ENCODE data around the gene SGIP1. TPM values are rescaled to one million over a fixed set of nuclear protein-coding genes. Genes with fewer than 3 reads are reported as not detected.

The SGIP1 gene
- total RNA-seq, 2 donors from 2014 or later = 0.59 to 38.4 TPM

DNA sequence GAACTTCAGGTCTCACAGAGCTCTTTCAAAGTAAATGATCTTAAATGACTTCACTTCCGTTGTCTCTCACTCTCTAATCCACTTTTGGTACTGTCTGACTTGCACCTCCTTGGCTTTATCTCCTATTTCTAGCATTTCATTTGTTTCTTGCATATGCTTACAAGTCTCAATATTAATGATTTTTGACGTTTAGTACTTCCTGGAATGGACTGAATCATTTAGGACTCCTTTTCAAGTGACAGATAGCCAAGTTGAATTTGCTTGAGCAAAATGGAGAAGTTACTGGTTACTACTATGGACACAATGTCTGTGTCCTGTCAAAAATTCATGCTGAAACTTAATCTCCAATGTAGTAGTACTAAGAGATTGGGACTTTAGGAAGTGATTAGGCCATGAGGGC lies 7.0 kb upstream of the SGIP1 start:
- no peak for DNase-seq (ENCODE audit: low spot score)
- Histone ChIP-seq H3K9me3 (no peaks in the 10 kb centered on the region), H3K27me3 (replicated peaks; ENCODE audit: insufficient read depth) (no peaks in the 10 kb centered on the region), H3K4me1 (replicated peaks) (no peaks in the 10 kb centered on the region), H3K4me3 (no peak overlapping the region), H3K27ac (no peak overlapping the region), H3K36me3 (no peaks in the 10 kb centered on the region)
- intact Hi-C loops (cut with DNase I) = no loop called here
- WGBS = 79% methylated on average over 2 of the region's 2 CpGs
- TF ChIP-seq, protein P1, sequence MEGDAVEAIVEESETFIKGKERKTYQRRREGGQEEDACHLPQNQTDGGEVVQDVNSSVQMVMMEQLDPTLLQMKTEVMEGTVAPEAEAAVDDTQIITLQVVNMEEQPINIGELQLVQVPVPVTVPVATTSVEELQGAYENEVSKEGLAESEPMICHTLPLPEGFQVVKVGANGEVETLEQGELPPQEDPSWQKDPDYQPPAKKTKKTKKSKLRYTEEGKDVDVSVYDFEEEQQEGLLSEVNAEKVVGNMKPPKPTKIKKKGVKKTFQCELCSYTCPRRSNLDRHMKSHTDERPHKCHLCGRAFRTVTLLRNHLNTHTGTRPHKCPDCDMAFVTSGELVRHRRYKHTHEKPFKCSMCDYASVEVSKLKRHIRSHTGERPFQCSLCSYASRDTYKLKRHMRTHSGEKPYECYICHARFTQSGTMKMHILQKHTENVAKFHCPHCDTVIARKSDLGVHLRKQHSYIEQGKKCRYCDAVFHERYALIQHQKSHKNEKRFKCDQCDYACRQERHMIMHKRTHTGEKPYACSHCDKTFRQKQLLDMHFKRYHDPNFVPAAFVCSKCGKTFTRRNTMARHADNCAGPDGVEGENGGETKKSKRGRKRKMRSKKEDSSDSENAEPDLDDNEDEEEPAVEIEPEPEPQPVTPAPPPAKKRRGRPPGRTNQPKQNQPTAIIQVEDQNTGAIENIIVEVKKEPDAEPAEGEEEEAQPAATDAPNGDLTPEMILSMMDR (IDR thresholded peaks at IDR 0.05) = no peak
- TF ChIP-seq POLR2A (IDR thresholded peaks at IDR 0.05) (no peak), POLR2AphosphoS5 (IDR thresholded peaks at IDR 0.05) (no peak)

DNA sequence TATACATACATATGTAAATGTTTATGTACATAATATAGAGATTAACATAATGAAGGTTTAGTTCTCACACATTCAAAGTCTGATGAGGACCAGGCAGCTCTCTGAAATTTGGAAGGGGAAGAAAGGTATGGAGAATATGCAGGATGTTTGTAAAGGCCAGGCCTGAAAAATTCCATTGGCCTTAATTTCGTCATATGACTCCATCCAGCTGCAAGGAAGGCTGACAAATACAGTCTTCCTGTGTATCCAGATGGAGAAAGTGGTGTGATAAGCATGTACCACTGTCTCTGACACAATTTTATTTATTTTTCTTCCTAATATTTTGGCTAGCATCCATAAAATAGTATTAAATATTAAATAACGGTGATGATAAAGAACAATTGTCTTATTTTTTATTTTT lies 6.3 kb upstream of the SGIP1 start:
- H3K4me3 ChIP-seq = no peak overlapping the region
- intact Hi-C loops (cut with DNase I) = no loop called here
- DNase-seq (ENCODE audit: low spot score) = no peak
- 83% methylated on average over 2 of the region's 2 CpGs for WGBS
- no peaks in the 10 kb centered on the region for H3K27me3 ChIP-seq (replicated peaks; ENCODE audit: insufficient read depth)
- H3K4me1 ChIP-seq (replicated peaks) = no peaks in the 10 kb centered on the region
- H3K9me3 ChIP-seq = no peaks in the 10 kb centered on the region
- H3K27ac ChIP-seq = no peak overlapping the region
- H3K36me3 ChIP-seq = no peaks in the 10 kb centered on the region
- TF ChIP-seq, protein P1 (IDR thresholded peaks at IDR 0.05) = no peak
- no peak for TF ChIP-seq POLR2AphosphoS5 (IDR thresholded peaks at IDR 0.05)
- no peak for TF ChIP-seq POLR2A (IDR thresholded peaks at IDR 0.05)

DNA sequence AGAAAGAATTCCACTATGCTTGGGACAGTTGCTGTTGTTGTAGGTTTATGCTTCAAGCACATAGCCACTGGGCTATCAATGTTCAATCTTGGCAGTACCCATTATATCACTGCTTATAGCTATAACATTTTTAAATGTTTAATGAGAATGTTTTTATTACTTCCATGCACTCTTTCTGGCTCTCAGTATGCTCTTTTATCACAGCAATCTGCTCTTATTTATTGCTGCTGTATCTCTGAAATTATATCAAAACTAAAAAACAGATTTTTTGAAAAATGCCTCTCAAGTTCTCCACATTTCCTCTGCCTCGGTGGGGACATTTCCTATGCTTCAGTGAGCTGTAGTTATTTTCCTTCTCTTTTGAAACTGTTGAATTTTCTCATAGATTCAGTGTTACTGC lies 5.4 kb upstream of the SGIP1 start:
- WGBS = 51% methylated on average over 1 of the region's 1 CpG
- H3K4me1 ChIP-seq (replicated peaks) = no peaks in the 10 kb centered on the region

DNA sequence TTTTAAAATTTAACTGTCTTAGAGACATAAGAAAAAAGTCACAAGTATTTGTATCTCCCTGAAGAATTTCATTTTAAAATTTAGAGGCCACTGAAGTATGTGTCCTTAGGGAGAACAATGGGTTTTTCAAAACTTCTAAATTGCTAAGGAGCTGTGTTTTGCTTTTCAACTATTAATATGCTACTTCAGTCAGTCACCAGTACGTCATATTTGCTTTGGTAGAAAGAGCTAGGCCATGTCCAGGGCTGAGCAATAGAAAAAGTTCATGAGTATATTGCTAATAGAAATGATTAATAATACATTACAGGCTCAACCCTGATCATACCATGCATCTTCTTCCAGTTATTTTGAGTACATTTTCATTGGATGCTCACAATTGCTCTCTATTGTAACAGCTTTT lies 1.7 kb upstream of the SGIP1 start:
- TF ChIP-seq POLR2A (IDR thresholded peaks at IDR 0.05) (no peak), POLR2AphosphoS5 (IDR thresholded peaks at IDR 0.05) (no peak)
- TF ChIP-seq, protein P1 (IDR thresholded peaks at IDR 0.05) = no peak
- intact Hi-C loops (cut with DNase I) = no loop called here
- no peak overlapping the region for H3K27ac ChIP-seq

More for the DNA sequence above, 5.4 kb upstream of the SGIP1 start:
- Histone ChIP-seq H3K36me3 (no peaks in the 10 kb centered on the region), H3K27me3 (replicated peaks; ENCODE audit: insufficient read depth) (no peaks in the 10 kb centered on the region), H3K4me3 (no peak overlapping the region), H3K27ac (no peak overlapping the region), H3K9me3 (no peaks in the 10 kb centered on the region)
- intact Hi-C loops (cut with DNase I) = no loop called here
- no peak for DNase-seq (ENCODE audit: low spot score)
- no peak for TF ChIP-seq POLR2A (IDR thresholded peaks at IDR 0.05)
- no peak for TF ChIP-seq POLR2AphosphoS5 (IDR thresholded peaks at IDR 0.05)
- TF ChIP-seq, protein P1 (IDR thresholded peaks at IDR 0.05) = no peak

More for the DNA sequence above, 1.7 kb upstream of the SGIP1 start:
- H3K4me3 ChIP-seq = no peak overlapping the region
- no peaks in the 10 kb centered on the region for H3K4me1 ChIP-seq (replicated peaks)
- H3K27me3 ChIP-seq (replicated peaks; ENCODE audit: insufficient read depth) = no peaks in the 10 kb centered on the region
- DNase-seq (ENCODE audit: low spot score) = no peak
- no peaks in the 10 kb centered on the region for H3K9me3 ChIP-seq
- no peaks in the 10 kb centered on the region for H3K36me3 ChIP-seq
- WGBS = 81% methylated on average over 1 of the region's 1 CpG

Data from prostate gland (tissue), 2 donors.